Heart left ventricle (tissue), 13 donors: Measurements from ENCODE around the gene NR3C1.

Experiments
- POLR2A ChIP-seq, 2 donors: fragments of 450-650 bp; IDR thresholded peaks; one replicate each; pipeline ENCODE4 v1.6.1; 2017; ENCODE audit warnings: antibody characterized with exemption in 2 of 2, mild to moderate bottlenecking in 2 of 2, moderate library complexity in 2 of 2
- TF ChIP-seq, protein P1 (sequence below), 12 donors: fragments of 200-600 bp; sonication (generic) in 4 of 12; IDR thresholded peaks; one replicate each; pipeline versions ENCODE4 v1.5.0 to v1.8.0; 2018 to 2022; ENCODE audit warnings: antibody characterized with exemption in 12 of 12, mild to moderate bottlenecking in 5 of 12
- donor health status: ischemic (EF 13 %, LVEDD 7.1; RV severe dilation, severe dysfunction).
- donor health status: DM: no; HTN: yes; CAD: no.
- donor health status: DM: no; HTN: no; CAD: no.
- donor health status: ischemic (EF 25% LVEDD 6.9; RV normal size, moderate dysfunction).
- donor health status: ischemic (EF 25% LVEDD 5.7; RV mildly dilated, moderate dysfunction).
- donor health status: ischemic (EF 35%, LVEDD 5.7; RV mildly dilated, moderate dysfunction).
- donor health status: nonischemic (EF 11% LVEDD 7.7; RV severe dilation, severe dysfunction).
- donor health status: DM: yes; HTN: yes; CAD: no.
- donor health status: PGD.
- donor health status: ischemic (EF 29% LVEDD 5.4; RV normal size, mild dysfunction).
- donor health status: nonischemic (EF 23%, LVEDD 6.1; RV moderate dilation, normal function).

DNA sequence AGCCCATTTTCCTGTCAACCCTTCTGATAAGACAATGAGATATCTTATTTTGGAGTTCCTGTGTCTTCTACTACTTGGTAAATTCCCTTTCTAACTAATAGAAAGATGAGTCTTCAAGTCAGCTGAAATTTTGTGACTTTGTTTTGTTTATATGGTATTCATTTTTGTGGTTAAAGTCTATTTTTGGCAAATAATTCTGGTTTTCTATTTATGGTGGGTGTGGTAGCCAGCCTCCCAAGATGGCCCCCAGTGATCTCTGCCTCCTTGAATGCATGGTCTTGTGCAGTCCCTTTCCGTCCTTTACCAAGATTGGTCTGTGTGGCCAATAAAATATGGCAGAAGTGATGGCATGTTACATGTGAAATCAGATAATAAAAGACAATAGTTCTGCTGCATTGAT lies 91.5 kb downstream of the NR3C1 start:
- TF ChIP-seq, protein P1, sequence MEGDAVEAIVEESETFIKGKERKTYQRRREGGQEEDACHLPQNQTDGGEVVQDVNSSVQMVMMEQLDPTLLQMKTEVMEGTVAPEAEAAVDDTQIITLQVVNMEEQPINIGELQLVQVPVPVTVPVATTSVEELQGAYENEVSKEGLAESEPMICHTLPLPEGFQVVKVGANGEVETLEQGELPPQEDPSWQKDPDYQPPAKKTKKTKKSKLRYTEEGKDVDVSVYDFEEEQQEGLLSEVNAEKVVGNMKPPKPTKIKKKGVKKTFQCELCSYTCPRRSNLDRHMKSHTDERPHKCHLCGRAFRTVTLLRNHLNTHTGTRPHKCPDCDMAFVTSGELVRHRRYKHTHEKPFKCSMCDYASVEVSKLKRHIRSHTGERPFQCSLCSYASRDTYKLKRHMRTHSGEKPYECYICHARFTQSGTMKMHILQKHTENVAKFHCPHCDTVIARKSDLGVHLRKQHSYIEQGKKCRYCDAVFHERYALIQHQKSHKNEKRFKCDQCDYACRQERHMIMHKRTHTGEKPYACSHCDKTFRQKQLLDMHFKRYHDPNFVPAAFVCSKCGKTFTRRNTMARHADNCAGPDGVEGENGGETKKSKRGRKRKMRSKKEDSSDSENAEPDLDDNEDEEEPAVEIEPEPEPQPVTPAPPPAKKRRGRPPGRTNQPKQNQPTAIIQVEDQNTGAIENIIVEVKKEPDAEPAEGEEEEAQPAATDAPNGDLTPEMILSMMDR (IDR thresholded peaks at IDR 0.05): no peak
- no peak for TF ChIP-seq POLR2A (IDR thresholded peaks at IDR 0.05)
